Motor neuron (in vitro differentiated cells): Measurements from ENCODE around the gene BACE2. TPM values are rescaled to one million over a fixed set of nuclear protein-coding genes. Genes with fewer than 3 reads are reported as not detected.

Source experiments
- ATAC-seq, 8 experiments: fragments of 200-7000 bp; cut with Tn5 transposase; replicated peaks in 6 of 8; 2 replicates each; pipeline ENCODE4 v1.8.0; 2021; ENCODE audit warnings: mild to moderate bottlenecking in 8 of 8, moderate library complexity in 8 of 8
- H3K27ac ChIP-seq, 2 donors: fragments of 250-450 bp; sonication (Bioruptor Pico); 2 replicates each; pipeline ENCODE4 v1.9.0; 2021; ENCODE audit warnings: antibody characterized with exemption in 2 of 2, mild to moderate bottlenecking in 2 of 2, moderate library complexity in 1 of 2
- H3K4me1 ChIP-seq, 2 donors: fragments of 250-450 bp; sonication (Bioruptor Pico); replicated peaks in 1 of 2; 2 replicates each; pipeline ENCODE4 v1.6.1; 2021; ENCODE audit warnings: antibody characterized with exemption in 2 of 2, mild to moderate bottlenecking in 2 of 2, moderate library complexity in 1 of 2
- H3K4me3 ChIP-seq, 5 donors: fragments of 250-450 bp; sonication (Bioruptor Pico); 2 replicates each; pipeline ENCODE4 v1.9.0; 2021; ENCODE audit warnings: antibody characterized with exemption in 5 of 5, mild to moderate bottlenecking in 5 of 5, moderate library complexity in 4 of 5
- WGBS, 10 experiments: fragments of 450-650 bp; shearing (Covaris generic); methylation state at CpG; one replicate each; pipeline ENCODE4 v1.0.0; 2022; 5-methylcytosine and 5-hydroxymethylcytosine counted together
- in situ Hi-C, 9 experiments: fragments of 400-800 bp; cut with MboI; loops; one replicate each; pipeline ENCODE4 v1.15.0; 2021; ENCODE audit warnings: low sequenced_read_pairs in 9 of 9, low pct_unique_long_range_greater_than_20kb in 2 of 9; ENCODE audit not compliant: unreplicated experiment in 9 of 9
- total RNA-seq, 8 experiments: library from RNA; unstranded; fragments of 300-600 nt; gene quantifications; 2 replicates each; pipeline versions ENCODE4 v1.2.3 to v1.2.4, GENCODE V29; 2022

Gene BACE2
- total RNA-seq, 8 experiments from 2014 or later = 1.4 to 48.4 (median 4.3) TPM

DNA sequence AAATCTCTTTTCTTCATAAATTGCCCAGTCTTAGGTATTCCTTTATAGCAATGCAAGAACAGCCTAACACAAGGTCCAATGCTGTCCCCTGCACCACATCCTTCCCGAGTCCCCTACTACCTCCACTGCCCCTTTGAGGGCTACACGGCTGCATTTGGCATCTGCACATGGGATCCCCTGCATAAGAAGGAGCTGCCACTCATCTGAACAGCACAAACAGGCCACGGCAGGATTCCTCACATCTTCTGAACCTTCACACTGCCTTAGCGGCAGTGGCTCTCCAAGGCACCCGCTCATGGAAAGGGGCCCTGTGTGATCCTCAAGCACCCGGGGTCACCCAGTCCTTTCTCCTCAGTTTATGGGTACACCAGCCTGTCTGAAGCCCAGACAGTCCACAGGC is 29.2 kb upstream of the BACE2 start:
- Histone ChIP-seq H3K4me3 (no peak overlapping the region), H3K4me1 (no peaks in the 10 kb centered on the region), H3K27ac (no peak overlapping the region)
- ATAC-seq = no peak
- WGBS, 10 experiments = 29 to 82% (median 51%) methylated on average over 1 to 5 of the region's 6 CpGs; no CpG with 5 or more reads in 6 of the 10 experiments
- in situ Hi-C loops = no loop called here

- ATAC-seq = no peak
- WGBS, 10 experiments = 26 to 100% (median 77%) methylated on average over 1 to 3 of the region's 5 CpGs; no CpG with 5 or more reads in 2 of the 10 experiments
- H3K4me1 ChIP-seq = no peaks in the 10 kb centered on the region
- H3K4me3 ChIP-seq = no peak overlapping the region
- no peak overlapping the region for H3K27ac ChIP-seq
- in situ Hi-C loops = no loop called here
Observed at GRCh38 chr21:41139275-41139674, 28.7 kb upstream of the BACE2 start.

- no peak for ATAC-seq
- 79 to 100% methylated on average over 6 to 12 of the region's 12 CpGs; no CpG with 5 or more reads in 8 of the 10 experiments for WGBS, 10 experiments
- Histone ChIP-seq H3K4me3 (no peak overlapping the region), H3K4me1 (no peaks in the 10 kb centered on the region), H3K27ac (no peak overlapping the region)
- in situ Hi-C loops = no loop called here
Observed at GRCh38 chr21:41139951-41140350, 28.0 kb upstream of the BACE2 start.

DNA sequence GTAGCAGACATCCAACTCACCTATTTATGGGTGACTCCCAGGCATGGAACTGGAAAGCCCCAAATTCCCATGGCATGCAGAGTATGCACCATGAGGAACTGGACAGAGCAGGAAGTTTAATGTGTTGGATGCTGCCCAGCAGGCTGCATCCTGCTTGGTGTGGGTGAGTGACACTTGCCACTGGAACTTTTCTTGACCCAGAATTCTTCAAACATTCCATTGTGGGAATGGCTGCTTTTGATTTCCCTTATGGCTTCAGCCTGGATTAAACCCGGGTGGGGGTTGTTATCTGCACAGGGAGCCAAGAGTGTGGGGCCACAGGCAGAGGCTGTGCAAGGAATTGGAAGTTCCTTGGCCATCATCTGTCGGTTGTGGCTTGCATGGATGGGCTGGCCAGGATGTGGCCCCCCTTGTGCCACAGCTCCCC is 26.9 kb upstream of the BACE2 start:
- H3K27ac ChIP-seq = no peak overlapping the region
- H3K4me3 ChIP-seq = no peak overlapping the region
- in situ Hi-C loops = no loop called here
- no peak for ATAC-seq
- 60 to 100% (median 90%) methylated on average over 1 to 2 of the region's 2 CpGs; no CpG with 5 or more reads in 7 of the 10 experiments for WGBS, 10 experiments
- H3K4me1 ChIP-seq = no peaks in the 10 kb centered on the region

DNA sequence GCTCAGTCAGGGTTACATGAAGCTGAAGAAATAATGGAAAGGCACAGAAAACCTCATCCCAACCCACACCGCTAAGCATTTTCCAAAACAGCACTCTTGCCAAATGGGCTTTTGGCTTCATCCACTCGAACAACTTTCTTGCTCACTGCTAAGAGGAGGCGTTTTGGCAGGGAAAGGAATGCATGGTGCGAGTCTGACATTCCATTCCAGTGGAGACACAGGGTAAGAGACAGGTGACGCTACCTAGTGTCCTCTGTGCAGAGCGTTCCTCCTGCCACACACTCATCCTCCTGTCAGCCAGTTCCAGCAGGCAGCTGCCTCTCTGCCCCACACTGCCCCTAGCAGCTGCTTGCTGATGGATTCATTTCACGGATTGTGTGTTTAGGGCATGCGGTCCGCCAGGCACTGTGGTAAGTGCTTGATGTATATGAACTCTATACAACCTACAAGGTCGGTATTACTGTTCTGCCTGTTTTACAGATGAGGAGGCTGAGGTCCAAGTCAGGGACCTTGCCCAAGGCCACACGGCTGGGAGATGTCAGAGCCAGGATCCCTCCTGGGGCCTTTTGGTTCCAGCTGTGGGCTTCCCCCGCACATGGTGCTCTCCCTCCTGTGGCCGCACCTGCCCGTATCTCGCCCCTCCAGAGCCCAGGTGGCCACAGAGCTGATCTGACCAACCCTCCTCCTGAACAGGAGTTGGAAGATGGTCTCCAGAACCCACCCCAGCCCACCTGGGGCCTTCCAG is 25.7 kb upstream of the BACE2 start:
- WGBS, 10 experiments = 3 to 83% (median 40%) methylated on average over 1 to 6 of the region's 15 CpGs; no CpG with 5 or more reads in 3 of the 10 experiments
- Histone ChIP-seq H3K4me3 (no peak overlapping the region), H3K27ac (no peak overlapping the region), H3K4me1 (no peaks in the 10 kb centered on the region)
- peak in 6 of 8 experiments; percentile 19 to 76 (median 40) for ATAC-seq
- in situ Hi-C loops = no loop called here

DNA sequence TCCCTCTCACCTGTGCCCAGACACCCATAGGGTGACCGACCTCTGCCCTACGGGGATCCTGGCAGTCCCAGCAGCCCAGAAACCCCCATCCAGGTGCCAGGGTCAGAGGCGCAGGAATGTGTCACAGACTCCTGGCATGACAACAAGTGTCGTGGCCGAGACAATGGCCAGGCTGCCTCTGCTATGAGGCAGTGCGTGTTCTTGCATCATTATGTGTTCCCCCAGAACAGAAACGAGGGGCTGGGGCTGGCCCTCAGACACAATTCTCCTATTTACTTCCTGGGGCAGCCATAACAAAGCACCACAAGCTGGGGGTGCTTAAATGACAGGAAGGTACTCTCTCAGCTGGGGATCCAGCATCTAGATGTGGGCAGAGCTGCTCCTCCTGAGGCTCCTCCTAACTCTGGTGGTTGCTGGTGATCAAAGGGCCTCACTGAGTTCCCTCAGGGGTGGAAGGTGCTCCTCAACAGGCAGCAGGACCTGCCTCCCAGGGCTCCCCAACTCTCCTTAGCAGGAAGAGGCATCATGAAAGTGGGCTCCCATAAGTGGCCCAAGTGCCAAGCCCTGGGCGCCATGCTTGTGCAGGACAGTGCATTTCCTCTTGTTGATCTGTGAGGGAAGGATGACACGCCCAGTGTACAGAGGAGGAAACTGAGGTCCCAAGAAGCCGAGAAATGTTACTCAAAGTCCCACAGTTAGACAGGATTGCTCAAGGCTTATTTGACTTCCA is 24.2 kb upstream of the BACE2 start:
- no peaks in the 10 kb centered on the region for H3K4me1 ChIP-seq
- H3K4me3 ChIP-seq = no peak overlapping the region
- in situ Hi-C loops = no loop called here
- no peak for ATAC-seq
- WGBS, 10 experiments = 20 to 100% (median 77%) methylated on average over 1 to 10 of the region's 10 CpGs; no CpG with 5 or more reads in 4 of the 10 experiments
- H3K27ac ChIP-seq = no peak overlapping the region

GRCh38 chr21:41147096-41147978 is 20.6 kb upstream of the BACE2 start:
- H3K4me3 ChIP-seq = no peak overlapping the region
- H3K27ac ChIP-seq = no peak overlapping the region
- 54 to 100% (median 79%) methylated on average over 1 to 12 of the region's 13 CpGs; no CpG with 5 or more reads in 3 of the 10 experiments for WGBS, 10 experiments
- ATAC-seq = peak in 4 of 8 experiments; percentile 25 to 88 (median 60)
- H3K4me1 ChIP-seq = no peaks in the 10 kb centered on the region
- in situ Hi-C loops = no loop called here

DNA sequence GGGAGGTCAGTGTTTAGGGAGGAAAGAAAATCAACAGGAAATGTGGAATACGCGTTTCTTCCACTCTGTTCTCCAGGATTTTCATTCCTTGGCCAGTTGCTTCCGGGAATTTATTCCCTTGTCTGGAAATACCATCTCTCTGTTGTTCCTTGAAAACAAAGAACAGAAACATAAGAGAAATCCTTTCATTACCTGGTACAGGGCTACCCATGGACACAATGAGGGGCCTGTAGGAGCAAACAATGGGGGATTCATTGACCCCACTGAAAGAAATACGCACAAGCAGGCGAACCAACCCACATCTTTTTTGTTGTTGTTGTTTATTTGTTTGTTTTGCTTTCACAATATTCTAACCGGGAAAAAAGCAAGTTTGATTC is 20.0 kb upstream of the BACE2 start:
- no peaks in the 10 kb centered on the region for H3K4me1 ChIP-seq
- ATAC-seq = no peak
- in situ Hi-C loops = no loop called here
- H3K4me3 ChIP-seq = no peak overlapping the region
- 33 to 100% (median 80%) methylated on average over 1 to 6 of the region's 6 CpGs for WGBS, 10 experiments
- no peak overlapping the region for H3K27ac ChIP-seq

- 73 to 97% (median 87%) methylated on average over 1 to 11 of the region's 11 CpGs; no CpG with 5 or more reads in 3 of the 10 experiments for WGBS, 10 experiments
- in situ Hi-C loops = no loop called here
- Histone ChIP-seq H3K4me3 (no peak overlapping the region), H3K4me1 (no peaks in the 10 kb centered on the region), H3K27ac (no peak overlapping the region)
- ATAC-seq = no peak
Observed at GRCh38 chr21:41148798-41149197, 19.2 kb upstream of the BACE2 start.

DNA sequence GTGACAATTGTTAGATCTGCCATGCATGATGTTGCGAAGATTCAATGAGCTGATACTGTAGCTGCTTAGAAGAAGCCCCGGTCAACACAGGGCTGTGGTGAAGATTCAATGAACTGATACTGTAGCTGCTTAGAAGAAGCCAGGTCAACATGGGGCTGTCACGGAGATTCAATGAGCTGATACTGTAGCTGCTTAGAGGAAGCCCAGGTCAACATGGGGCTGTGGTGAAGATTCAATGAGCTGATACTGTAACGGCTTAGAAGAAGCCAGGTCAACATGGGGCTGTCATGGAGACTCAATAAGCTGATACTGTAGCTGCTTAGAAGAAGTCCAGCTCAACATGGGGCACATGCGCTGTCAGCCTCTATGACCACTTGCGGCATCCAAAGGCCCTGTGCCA is 18.8 kb upstream of the BACE2 start:
- WGBS, 10 experiments = 40 to 100% (median 83%) methylated on average over 2 to 5 of the region's 6 CpGs; no CpG with 5 or more reads in 3 of the 10 experiments
- Histone ChIP-seq H3K4me1 (no peaks in the 10 kb centered on the region), H3K27ac (no peak overlapping the region), H3K4me3 (no peak overlapping the region)
- no peak for ATAC-seq
- in situ Hi-C loops = no loop called here

GRCh38 chr21:41152147-41152546 is 15.8 kb upstream of the BACE2 start:
- H3K27ac ChIP-seq = no peak overlapping the region
- no peak overlapping the region for H3K4me3 ChIP-seq
- no peak for ATAC-seq
- in situ Hi-C loops = no loop called here
- 80 to 100% (median 94%) methylated on average over 1 of the region's 1 CpG; no CpG with 5 or more reads in 4 of the 10 experiments for WGBS, 10 experiments
- no peaks in the 10 kb centered on the region for H3K4me1 ChIP-seq

- Histone ChIP-seq H3K27ac (no peak overlapping the region), H3K4me3 (no peak overlapping the region), H3K4me1 (no peaks in the 10 kb centered on the region)
- in situ Hi-C loops = no loop called here
- ATAC-seq = no peak
Observed at GRCh38 chr21:41153443-41153842, 14.5 kb upstream of the BACE2 start.

GRCh38 chr21:41156142-41156541 is 11.8 kb upstream of the BACE2 start:
- in situ Hi-C loops = no loop called here
- Histone ChIP-seq H3K4me1 (no peaks in the 10 kb centered on the region), H3K27ac (no peak overlapping the region), H3K4me3 (no peak overlapping the region)
- WGBS, 10 experiments = 24 to 100% (median 48%) methylated on average over 1 to 5 of the region's 5 CpGs; no CpG with 5 or more reads in 2 of the 10 experiments
- ATAC-seq = peak in 1 of 8 experiments; percentile 73
